BLaER1 (cell line): Measurements from ENCODE around the gene FOXD4.
"Not testable (repeated sequence)": the region's sequence is repeated elsewhere in the genome, so short reads cannot be mapped to it uniquely, and the experiment has no call there.

Experiments used
- H3K27ac ChIP-seq: shearing (Covaris generic); formaldehyde crosslinking; 2 replicates; pipeline ENCODE4 v1.8.1; 2022
- H3K27me3 ChIP-seq: shearing (Covaris generic); formaldehyde crosslinking; 2 replicates; pipeline ENCODE4 v1.8.1; 2022
- H3K36me3 ChIP-seq: shearing (Covaris generic); formaldehyde crosslinking; 2 replicates; pipeline ENCODE4 v1.8.1; 2022
- H3K4me1 ChIP-seq: shearing (Covaris generic); formaldehyde crosslinking; 2 replicates; pipeline ENCODE4 v1.8.1; 2022
- H3K4me2 ChIP-seq: shearing (Covaris generic); formaldehyde crosslinking; 2 replicates; pipeline ENCODE4 v1.8.1; 2022
- H3K4me3 ChIP-seq: shearing (Covaris generic); formaldehyde crosslinking; 2 replicates; pipeline ENCODE4 v1.8.1; 2022
- H3K9ac ChIP-seq: shearing (Covaris generic); formaldehyde crosslinking; 2 replicates; pipeline ENCODE4 v1.8.1; 2022
- H3K9me3 ChIP-seq: shearing (Covaris generic); formaldehyde crosslinking; 2 replicates; pipeline ENCODE4 v1.8.1; 2022
- H4K20me1 ChIP-seq: shearing (Covaris generic); formaldehyde crosslinking; 2 replicates; pipeline ENCODE4 v1.8.1; 2022

The FOXD4 gene

GRCh38 chr9:76389-76788 lies 41.8 kb downstream of the FOXD4 start:
- not testable (repeated sequence) for H3K9ac ChIP-seq, H3K27ac ChIP-seq, H3K27me3 ChIP-seq

GRCh38 chr9:73900-74525 lies 44.2 kb downstream of the FOXD4 start:
- not testable (repeated sequence) for H3K4me1 ChIP-seq, H3K27me3 ChIP-seq, H3K36me3 ChIP-seq, H3K9me3 ChIP-seq, H3K9ac ChIP-seq, H3K27ac ChIP-seq, H3K4me2 ChIP-seq, H3K4me3 ChIP-seq, H4K20me1 ChIP-seq

More at GRCh38 chr9:76389-76788, 41.8 kb downstream of the FOXD4 start:
- not testable (repeated sequence) for H3K4me1 ChIP-seq, H3K9me3 ChIP-seq, H3K4me3 ChIP-seq, H4K20me1 ChIP-seq, H3K36me3 ChIP-seq, H3K4me2 ChIP-seq

GRCh38 chr9:73076-73899 lies 44.9 kb downstream of the FOXD4 start:
- H3K4me1 ChIP-seq, H3K27ac ChIP-seq, H3K4me2 ChIP-seq, H3K9ac ChIP-seq, H3K4me3 ChIP-seq, H3K27me3 ChIP-seq, H3K36me3 ChIP-seq, H4K20me1 ChIP-seq, H3K9me3 ChIP-seq: not testable (repeated sequence)
